GM19397 (cell line): ENCODE data around the gene ARL8B.
"Not testable (repeated sequence)": the region's sequence is repeated elsewhere in the genome, so short reads cannot be mapped to it uniquely, and the experiment has no call there.

ENCODE experiments used
- ATAC-seq: cut with Tn5 transposase; IDR thresholded peaks from one replicate; pipeline ENCODE4 v1.9.1; 2021; ENCODE audit warnings: mild to moderate bottlenecking, moderate library complexity; ENCODE audit not compliant: unreplicated experiment

The ARL8B gene

DNA sequence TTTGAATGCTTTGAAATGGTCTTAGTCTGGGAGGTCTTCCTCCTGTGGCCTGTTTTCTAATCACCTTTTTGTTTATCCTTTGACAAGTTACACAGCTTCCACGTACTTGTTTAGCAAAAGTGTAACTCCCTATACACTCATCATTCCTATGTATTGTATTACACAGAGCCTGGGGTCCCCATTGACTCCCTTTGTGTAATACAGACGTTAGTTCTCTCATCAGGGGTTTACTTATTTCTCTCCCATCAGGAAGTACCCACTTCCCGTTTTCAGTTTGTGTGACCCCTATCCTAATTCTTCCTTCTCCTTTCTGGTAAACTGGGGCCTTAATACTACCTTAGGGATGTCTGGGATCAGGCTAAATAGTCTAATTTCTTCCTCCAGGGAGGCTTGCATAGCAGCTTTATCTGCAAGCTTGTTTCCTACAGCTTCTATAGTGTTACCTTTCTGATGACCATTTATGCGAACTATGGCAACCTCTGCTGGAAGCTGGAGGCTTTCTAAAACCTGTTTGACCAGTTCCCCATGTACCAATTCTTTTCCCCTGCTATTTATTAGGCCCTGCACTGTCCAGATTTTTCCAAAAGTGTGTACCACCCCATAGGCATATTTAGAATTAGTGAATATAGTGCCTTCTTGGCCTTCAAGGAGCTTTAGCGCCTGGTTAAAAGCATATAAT, 22.4 kb downstream of the ARL8B start:
- no peak for ATAC-seq

DNA sequence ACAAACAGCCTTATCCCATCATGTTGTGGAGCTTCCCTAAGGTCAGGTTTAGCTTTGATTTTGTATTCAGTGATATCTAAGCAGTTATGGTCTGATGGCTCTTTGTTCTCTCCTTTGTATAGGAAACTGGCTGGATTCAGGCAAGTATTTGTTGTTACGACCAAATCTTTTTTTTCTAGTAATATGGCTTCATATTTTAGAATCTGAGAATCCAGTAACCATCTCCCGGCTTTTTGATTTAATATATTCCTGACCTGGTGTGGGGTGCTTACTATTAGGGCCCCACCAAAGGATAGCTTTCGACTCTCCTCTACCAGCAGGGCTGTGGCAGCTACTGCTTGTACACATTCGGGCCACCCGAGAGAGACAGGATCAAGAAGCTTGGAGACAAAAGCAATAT, 23.0 kb downstream of the ARL8B start:
- ATAC-seq = no peak

DNA sequence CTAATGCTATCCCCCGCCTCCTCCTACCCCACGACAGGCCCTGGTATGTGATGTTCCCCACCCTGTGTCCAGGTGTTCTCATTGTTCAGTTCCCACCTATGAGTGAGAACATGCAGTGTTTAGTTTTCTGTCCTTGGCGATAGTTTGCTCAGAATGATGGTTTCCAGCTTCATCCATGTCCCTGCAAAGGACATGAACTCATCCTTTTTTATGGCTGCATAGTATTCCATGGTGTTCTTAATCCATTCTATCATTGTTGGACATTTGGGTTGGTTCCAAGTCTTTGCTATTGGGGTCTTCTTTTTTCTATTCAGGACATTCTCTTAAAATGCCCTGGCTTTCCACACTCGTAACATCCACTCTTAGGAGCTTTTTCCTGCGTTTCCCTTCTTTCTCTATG, 25.1 kb downstream of the ARL8B start:
- not testable (repeated sequence) for ATAC-seq

DNA sequence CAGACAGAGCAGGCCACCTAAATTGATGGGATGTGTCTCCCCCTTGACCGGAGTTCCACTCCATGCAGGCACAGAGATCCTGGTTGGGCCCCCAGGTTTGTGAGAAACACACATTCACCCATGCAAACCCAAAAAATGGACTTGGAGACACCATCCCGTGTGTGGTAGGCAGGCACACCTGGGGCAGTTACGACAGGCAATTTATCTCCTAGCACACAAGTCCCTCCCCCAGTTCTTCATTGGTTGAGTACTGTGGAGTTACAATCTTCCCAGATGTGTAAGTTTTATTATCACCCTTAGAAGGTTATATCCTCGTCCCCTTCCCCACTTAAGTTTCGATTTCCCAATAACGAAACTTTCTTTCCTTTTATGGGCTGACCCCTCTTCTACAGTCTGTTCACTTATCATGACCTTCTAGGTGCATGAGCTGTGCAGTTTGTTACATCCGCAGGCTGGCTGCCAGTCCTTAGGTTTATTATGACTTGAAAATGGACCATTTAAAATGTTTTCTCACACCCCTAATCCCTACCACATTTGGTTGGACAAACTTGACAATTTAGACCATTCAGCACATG, 27.3 kb downstream of the ARL8B start:
- ATAC-seq = no peak

DNA sequence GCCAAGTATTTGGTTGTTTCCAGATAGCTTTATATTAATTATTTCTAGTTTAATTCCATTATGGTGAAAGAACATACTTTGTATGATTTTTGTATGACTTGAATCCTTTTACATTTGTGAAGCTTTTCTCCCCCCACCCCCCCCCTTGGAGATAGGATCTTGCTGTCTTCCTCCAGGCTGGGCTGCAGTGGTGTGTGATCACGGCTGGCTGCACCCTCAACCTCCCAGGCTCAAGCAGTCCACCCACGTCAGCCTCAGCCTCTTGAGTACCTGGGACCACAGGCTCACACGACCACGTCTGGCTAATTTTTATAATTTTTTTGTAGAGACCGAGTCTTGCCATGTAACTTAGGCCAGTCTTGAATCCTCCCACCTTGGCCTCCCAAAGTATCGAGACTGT, 29.5 kb downstream of the ARL8B start:
- ATAC-seq = no peak

DNA sequence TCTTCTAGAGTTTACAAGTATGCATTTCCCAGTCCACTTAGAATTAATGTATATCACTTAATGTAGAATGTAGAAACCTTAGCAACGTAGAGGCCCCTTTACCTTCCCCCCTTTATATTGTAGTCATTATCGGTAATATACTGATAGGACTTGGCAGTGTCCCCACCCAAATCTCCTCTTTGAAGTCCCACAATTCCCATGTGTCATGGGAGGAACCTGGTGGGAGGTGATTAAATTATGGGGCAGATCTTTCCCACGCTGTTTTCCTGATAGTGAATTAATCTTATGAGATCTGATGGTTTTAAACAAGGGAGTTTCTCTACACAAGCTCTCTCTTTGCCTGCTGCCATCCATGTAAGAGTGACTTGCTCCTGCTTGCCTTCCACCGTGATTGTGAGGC, 31.0 kb downstream of the ARL8B start:
- no peak for ATAC-seq

DNA sequence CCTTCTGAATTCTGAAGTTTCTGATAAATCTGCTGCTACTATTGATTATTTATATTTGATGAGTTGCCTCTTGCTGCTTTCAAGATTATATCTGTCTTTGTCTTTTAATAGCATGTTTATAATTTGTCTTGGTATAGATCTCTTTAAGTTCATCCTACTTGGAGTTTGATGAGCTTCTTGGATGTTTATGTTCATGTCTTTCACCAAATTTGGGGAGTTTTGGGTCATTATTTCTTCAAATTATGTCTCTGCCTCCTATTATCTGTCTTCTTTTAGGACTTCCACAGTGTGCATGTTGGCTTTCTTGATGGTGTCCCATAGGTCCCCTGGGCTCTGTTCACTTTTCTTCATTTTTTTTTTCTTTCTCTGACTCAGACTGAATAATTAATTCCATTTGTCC, 33.1 kb downstream of the ARL8B start:
- ATAC-seq = no peak

DNA sequence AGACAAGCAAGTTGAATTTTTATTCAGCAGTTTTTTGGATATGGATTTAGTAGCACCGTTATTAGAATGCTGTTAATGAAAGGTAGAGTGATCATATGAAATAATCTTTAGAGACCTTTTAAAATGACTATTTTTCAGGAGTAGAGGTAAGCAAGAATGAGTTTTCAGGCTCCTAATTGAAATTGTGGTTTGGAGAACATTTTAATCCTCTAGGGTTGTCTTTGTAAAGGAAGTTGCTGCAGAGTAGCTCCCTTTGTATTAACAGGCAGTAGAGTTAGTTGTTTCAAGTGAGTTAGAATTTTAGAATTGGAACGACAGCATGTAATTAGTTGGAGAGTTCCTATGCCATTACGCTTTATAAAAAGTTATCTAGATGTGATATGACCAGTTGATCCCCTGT, 38.2 kb downstream of the ARL8B start:
- no peak for ATAC-seq

DNA sequence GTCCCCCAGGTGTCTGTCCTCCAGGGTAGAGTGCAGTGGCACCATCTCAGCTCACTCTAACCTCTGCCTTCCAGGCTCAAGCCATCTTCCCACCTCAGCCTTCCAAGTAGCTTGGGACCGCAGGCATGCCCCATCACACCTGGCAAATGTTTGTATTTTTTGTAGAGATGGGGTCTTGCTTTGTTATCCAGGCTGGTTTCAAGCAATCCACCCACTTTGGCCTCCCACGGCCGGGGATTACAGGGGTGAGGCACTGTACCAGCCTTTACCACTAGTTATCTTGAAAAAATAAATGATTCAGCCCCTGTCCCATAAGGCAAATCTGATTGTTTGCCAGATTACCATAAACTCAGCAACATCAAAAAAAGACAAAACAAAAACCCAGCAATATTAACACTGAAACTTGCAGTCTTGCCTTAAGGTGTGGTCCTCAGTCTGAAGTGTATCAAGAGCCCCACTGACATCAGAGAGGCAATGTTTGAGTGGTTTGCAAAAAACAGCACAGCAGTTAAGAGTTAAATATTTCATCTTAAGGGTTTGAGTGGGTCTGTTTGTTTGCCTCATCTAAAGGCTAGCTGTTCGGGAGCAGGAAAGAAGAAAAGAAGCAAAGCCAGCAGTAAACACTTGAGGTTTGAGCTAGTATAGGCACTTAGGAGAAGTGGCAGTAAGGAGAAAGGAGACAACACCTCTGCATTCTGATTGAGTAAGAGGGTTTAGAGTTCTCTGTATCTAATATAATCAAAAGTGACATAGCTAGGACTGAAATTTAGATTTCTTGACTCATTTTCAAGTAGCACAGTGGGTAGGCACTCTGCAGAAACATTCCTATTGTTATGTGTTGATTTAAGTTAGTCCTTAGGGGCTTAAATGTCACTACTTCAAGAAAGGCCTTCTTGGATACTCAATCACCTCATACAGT, 39.1 kb downstream of the ARL8B start:
- ATAC-seq = no peak

DNA sequence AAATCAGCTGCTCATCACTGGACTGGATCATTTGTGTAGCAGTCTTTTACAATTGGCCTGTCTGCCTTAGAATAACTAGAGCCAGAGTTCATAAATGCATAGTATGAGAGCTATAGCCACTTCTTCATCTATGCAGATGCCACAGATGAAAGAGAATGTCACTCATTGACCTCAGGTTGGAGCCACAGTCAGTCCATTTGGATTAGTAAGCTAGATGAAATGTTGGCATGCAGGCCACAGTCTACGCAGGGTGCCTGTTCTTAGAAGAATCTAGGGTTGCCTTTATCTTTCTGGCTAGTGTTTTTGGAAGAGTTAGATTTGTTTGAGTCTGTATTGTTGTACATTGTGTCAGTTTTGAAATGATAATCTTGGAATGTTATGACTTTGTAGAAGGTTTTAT, 40.0 kb downstream of the ARL8B start:
- ATAC-seq = no peak

DNA sequence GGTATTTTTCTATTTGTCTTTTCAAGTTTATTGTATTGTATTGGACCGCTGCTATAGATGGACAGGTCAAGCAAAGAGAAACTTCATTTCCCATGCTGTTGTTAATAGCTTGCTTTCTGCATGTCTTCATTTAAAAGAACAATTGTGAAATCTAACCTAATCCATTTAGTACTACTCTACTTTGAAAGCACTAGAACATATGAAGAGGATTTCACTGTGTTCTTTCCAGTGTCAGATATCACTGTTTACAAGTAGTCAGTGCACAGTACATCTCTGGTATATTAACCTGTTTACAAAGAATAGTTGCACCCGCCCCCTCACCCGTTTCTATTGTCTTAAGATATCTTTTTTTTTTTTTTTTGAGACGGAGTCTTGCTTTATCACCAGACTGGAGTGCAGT, 43.6 kb downstream of the ARL8B start:
- ATAC-seq = no peak

DNA sequence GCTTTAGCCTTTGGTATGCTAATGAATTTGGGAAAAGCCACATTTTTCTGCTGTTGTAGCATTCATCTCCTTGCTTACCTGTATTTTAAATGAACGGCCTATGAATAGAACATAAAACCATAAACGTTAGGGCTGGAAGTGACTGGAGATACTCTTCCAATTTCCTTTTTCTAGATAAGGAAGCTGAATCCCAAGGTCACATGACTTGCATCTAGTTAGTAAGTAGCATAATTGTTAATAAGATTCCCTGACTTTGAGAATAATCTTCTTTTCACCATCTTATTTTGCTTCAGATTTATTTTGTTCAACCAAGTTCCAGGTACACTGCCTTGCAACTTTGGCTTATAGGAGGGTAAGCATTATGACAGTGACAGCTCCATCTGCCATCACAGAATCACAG, 44.8 kb downstream of the ARL8B start:
- no peak for ATAC-seq

DNA sequence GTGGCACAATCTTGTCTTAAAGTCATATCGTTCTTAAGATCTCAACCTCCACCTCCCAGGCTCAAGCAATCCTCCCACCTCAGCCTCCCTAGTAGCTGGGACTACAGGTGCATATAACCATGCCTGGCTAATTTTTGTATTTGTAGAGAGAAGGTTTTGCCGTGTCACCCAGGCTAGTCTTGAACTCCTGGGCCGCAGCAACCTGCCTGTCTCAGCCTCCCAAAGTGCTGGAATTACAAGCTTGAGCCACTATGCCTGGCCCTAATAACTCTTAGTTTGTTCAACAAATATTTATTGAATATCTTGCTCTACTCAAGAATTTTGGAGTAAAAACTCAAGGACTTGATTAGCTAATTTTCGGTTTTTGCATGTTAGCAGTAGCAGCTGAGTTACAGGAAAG, 46.0 kb downstream of the ARL8B start:
- ATAC-seq = no peak

DNA sequence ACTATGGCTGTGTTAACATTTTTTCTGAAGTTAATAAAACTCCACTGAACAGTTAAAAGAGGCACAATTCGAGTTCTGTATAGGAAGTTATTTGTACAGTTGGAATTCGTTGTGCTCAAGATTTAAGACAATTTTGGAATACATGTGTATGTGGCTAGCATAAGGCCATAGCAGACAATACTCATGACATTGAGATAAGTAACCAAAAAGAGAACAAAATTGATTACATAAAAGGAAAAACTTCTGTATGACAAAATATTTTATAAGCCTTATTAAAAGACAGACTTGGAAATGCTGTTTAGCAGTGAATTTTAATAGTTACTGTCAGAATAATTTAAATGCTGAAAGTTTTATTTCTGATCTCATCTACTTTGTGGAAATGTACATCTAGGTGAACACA, 47.7 kb downstream of the ARL8B start:
- no peak for ATAC-seq

DNA sequence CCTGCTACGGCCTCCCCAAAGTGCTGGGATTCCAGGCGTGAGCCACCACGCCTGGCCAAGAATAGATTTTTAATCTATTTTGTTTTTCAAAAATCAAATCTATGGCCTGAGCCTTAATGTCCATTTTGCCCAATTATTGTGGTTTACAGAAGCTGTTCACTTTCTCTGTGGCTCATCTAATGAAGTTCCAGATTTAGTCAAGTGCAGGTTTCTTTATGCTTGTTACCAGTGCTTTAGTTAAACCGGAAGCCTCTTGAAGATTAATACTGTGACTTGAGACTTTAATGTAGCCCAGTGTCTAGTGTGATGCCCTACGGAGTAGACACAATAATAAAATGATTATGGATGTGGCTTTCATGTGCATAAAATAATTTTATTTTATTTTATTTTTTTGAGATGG, 48.9 kb downstream of the ARL8B start:
- ATAC-seq = no peak

DNA sequence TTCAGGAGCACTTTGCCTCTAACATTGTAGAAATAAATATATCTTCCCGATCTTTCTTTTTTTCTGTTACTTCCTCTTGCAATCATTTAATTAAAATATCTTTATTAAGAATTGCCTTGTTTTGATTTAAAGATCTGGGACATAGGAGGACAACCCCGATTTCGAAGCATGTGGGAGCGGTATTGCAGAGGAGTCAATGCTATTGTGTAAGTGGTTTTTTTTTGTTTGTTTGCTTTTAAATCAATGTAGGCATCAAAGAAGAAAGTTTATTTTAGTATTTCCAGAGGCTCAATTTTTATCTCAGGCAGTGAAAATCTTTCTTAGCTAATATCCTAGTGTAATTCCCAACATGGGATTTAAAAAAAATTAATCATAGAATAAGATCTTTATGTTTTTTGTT, 49.9 kb downstream of the ARL8B start:
- ATAC-seq = no peak

DNA sequence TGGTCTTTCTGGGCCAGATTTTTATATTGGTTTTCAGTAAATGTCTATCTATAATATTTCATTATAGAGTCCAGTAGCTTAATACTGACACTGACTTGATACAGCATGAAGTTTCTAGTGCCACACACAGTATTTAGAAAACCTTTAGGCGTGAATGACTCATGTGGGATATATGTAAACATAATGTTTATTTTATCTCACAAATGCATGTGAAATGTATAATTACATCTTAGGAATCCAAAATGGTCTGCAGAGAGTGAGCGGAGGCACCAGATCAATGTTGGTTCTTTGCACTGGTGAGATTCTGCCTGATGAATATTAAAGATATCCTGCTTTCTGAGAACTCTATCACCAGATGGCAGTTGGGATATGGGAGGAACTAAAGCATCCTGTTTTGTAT, 56.9 kb downstream of the ARL8B start:
- ATAC-seq = not testable (repeated sequence)

DNA sequence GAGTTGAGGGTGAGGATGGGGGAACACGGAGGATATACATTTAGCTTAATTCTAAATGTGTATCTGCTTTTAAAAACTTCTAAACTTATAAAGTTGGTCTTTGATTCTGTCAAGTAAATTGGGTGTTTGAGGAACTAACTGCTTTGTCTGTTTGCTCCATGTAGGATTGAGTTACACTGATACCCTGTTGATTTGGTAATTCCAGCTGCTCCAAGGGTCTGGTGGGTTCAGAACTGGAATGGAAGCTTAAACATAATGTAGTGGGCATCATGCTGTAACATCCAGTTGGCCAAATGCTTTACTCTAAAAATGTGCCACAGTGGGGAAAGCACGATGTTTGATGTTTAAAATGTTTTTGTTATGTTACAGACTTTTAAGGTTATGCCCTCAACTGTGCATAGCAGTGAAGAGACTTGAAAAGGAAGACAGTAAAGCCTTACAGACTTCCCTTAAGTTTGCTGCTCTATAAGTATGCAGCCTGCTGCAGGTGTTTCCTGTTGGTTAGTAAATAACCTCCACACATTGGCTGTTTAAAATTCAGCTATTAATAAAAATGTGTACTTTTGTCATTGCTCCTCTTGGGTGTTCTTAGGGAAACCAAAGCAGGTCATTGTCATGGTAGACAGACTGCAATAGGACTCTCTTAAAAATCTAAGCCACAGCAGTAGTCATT, 59.5 kb downstream of the ARL8B start:
- ATAC-seq = peak; percentile 71

DNA sequence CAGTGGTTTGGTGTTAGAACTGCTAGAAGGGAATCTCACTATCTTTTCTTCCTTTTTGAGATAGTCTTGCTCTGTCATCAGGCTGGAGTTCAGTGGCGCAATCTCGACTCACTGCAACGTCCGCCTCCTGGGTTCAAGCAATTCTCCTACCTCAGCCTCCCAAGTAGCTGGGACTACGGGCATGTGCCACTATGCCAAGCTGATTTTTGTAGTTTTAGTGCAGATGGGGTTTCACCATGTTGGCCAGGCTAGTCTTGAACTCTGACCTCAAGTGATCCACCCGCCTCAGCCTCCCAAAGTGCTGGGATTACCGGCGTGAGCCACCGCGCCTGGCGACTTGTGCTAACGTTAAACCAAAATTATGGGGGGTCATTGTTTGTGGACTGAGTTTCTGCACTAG, 61.6 kb downstream of the ARL8B start:
- not testable (repeated sequence) for ATAC-seq

DNA sequence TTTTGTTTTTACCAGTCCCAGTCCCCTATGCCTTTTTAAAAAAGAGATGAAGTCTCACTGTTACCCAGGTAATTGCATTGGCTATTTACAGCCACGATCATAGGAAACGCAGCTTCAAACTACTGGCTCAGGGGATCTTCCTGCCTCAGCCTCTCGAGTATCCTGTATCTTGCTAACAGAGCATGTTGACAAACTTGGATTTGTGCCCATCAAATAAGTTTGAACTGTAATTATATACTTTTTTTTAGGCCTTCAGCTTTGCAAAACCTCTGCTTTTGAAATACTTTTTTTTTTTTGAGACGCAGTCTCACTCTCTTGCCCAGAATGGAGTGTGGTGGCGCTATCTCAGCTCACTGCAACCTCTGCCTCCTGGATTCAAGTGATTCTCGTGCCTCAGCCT, 62.4 kb downstream of the ARL8B start:
- no peak for ATAC-seq

DNA sequence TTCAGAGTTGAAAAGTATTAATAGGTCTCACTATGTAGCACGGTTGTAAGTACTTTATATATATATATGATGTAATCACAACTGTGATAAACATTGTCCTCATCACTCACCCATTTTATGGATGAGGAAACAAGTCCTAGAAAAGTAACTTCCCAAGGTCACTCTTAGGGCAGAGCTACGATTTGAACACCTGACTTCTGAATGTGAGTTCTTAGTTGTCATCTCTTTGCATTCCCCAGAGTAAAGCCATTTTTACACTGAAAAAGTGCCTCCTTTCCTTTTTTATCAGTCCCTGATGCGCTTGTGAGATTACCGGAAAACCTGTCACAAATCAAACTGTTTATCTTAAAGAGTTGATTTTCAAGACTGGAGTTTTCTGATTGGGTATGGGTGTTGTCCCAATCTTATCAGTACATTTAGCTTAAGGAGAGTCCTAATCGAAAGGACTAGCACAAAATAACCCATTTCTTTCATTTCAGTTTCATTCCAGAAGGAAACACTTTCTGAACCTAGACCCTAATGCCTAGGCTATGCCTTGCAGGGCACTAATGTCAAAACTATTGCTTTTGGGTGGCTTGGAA, 63.1 kb downstream of the ARL8B start:
- no peak for ATAC-seq
